ENCODE data around the gene NDUFA8. TPM values are rescaled to one million over a fixed set of nuclear protein-coding genes. Genes with fewer than 3 reads are reported as not detected.
A peak's percentile ranks its signal among the peaks of the same experiment; 100 is the strongest.

The NDUFA8 gene
- total RNA-seq, 1 donor, result 25.2 TPM

DNA sequence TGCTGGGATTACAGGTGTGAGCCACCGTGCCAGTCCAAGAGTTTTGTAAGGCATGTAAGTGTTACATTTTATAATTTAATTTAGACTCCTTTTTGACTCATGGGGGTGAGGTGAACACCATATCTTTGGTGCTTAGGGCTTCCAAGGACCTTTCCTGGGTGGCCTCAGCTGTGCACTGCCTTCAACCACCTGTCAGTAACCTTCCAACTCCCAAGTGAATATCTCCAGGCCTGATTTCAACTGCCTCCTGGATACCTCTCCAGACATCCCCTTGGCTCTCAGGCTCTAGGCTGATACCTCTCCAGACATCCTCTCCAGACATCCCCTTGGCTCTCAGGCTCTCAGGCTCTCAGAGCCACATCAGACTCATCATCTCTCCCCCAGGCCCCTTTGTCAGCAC, 35.5 kb downstream of the NDUFA8 start:
- no peak overlapping the region for H3K4me3 ChIP-seq (ENCODE audit: low read depth, low read length)
- DNase-seq (ENCODE audit: low read depth), result no peak
- TF ChIP-seq, protein P1, sequence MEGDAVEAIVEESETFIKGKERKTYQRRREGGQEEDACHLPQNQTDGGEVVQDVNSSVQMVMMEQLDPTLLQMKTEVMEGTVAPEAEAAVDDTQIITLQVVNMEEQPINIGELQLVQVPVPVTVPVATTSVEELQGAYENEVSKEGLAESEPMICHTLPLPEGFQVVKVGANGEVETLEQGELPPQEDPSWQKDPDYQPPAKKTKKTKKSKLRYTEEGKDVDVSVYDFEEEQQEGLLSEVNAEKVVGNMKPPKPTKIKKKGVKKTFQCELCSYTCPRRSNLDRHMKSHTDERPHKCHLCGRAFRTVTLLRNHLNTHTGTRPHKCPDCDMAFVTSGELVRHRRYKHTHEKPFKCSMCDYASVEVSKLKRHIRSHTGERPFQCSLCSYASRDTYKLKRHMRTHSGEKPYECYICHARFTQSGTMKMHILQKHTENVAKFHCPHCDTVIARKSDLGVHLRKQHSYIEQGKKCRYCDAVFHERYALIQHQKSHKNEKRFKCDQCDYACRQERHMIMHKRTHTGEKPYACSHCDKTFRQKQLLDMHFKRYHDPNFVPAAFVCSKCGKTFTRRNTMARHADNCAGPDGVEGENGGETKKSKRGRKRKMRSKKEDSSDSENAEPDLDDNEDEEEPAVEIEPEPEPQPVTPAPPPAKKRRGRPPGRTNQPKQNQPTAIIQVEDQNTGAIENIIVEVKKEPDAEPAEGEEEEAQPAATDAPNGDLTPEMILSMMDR (IDR thresholded peaks at IDR 0.05; ENCODE audit: insufficient read depth, low read length), result no peak

DNA sequence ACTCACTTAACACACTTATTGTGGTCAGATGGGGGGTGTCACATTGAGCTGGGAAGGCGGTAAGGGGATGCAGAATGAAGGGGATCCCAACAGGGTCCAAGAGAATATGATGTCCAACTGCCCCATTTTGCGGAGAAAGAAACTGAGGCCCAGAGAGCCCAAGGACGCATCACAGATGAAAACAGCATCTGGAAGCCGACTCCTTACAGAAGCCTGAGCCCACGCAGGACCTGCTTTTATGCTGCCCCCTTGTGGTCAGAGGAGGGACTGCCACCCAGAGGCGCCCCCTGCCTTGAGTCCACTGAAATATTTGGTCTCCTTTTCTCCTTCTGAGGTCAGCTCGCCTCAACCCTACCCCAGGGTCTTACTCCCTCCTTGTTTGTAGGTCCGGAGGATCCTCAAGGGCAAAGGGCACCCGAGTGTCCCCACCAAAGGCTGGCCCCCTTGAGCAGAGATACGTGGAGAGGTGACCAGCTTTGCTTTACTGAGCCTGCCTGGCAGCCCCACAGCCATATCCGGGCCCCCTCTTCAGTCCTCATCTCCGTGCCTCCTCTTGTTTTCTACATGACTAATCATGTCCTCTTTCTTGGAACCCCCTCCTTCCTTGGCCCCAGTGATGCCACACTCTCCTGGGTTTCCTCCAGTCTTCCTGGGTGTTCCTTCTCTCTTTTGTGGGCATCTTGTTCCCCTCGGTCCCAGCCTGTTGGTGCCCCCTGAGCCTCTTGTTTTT, 36.5 kb downstream of the NDUFA8 start:
- peak; percentile 77 for DNase-seq (ENCODE audit: low read depth)
- no peak overlapping the region for H3K4me3 ChIP-seq (ENCODE audit: low read depth, low read length)
- TF ChIP-seq, protein P1 (IDR thresholded peaks at IDR 0.05; ENCODE audit: insufficient read depth, low read length), result peak; percentile 100

DNA sequence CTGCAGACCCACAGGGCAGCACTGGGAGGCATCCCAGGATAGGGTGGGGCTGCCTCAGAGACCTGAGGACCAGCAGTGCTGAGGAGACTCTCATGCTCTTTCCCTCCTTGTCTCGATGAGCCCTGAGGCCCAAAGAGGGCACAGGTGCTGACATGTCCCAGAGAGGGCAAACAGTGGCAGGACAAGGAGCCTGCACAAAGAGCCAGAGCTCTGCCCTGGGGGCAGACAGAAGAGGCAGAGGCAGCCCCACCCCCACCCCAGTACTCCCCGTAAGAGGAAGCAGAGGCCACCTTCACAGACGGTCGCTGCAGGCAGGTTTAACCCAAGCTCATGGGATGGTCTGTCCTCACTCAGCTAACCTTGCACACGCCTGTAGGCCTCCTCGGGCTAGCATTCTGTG, 37.1 kb downstream of the NDUFA8 start:
- TF ChIP-seq, protein P1 (IDR thresholded peaks at IDR 0.05; ENCODE audit: insufficient read depth, low read length), result no peak
- DNase-seq (ENCODE audit: low read depth), result no peak

DNA sequence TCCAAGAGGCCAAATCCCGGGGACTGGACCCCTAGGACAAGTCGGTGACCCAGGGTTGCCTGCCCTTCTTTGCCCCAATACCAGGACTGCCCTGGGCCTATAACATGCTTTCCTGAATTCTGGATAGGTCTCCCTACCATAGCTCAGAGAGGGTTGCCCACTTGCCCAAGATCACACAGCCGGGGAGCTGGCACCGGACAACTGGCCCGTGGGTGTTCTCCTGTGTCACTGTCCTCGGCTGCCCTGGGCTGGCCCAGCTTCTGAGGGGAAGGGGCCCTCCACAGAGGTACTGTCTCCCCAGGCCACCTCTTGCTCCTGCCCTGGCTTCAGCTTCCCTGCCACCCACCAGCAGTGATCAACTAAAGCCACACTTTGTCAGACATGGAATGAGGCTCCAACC, 37.6 kb downstream of the NDUFA8 start:
- TF ChIP-seq, protein P1 (IDR thresholded peaks at IDR 0.05; ENCODE audit: insufficient read depth, low read length), result no peak
- no peak overlapping the region for H3K4me3 ChIP-seq (ENCODE audit: low read depth, low read length)
- DNase-seq (ENCODE audit: low read depth), result no peak

More for the DNA sequence above, 37.1 kb downstream of the NDUFA8 start:
- no peak overlapping the region for H3K4me3 ChIP-seq (ENCODE audit: low read depth, low read length)

DNA sequence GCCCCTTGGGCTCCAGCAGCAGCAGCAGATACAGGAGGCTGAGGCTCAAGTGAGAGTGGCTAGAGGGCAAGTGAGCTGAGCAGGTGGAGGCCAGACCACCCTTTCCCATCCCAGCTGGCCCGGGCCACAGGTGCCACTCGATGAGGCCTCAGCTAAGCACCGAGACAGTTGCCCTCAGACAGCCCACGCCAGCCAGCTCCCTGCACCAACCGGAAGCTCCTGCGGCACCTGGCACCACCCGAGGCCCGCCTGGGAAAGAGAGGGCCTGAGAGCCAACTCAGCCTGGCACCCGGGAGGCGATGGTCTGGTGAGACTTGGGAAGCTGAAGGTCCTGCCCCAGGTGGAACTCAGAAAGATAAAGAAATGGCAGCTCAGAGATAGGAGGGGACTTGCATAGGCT, 38.2 kb downstream of the NDUFA8 start:
- no peak overlapping the region for H3K4me3 ChIP-seq (ENCODE audit: low read depth, low read length)
- no peak for DNase-seq (ENCODE audit: low read depth)
- TF ChIP-seq, protein P1 (IDR thresholded peaks at IDR 0.05; ENCODE audit: insufficient read depth, low read length), result no peak

DNA sequence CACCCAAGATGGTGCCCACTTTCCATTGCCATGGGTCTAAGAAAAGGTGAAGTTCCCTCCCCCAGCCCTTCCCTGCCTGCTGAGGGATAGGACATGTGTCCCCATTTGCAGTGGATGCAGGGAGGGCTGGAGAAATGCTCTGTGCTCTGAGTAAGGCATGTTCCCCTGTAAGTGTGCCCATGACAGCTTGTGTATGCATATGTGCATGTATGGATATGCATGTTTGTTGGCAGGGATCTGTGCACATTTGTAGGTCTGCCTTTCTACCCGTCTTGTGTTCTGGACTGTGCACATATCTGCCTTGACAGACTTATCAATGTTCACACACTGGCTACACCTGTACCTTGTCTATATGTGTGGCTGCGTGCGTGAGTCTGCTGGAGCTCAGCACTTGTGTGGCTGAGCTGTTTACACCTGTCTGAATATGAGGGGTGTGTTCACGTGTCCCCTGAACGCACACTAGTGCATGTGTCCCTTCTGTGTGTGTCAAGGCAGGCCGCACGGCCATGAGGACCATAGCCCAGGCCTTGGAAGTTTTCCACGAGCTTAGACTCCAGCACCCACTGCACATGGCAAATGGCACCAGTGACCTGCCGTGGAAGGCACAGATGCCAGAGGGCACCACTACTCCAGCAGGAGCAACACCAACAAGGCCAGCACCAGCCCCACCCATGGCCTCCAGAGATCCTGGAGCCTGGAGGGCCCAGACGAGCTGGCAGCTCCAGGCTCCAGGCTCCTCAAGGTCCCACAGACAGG, 39.1 kb downstream of the NDUFA8 start:
- DNase-seq (ENCODE audit: low read depth), result no peak
- TF ChIP-seq, protein P1 (IDR thresholded peaks at IDR 0.05; ENCODE audit: insufficient read depth, low read length), result no peak
- no peak overlapping the region for H3K4me3 ChIP-seq (ENCODE audit: low read depth, low read length)

All from fibroblast of the aortic adventitia (primary cell).